ENCODE data around the gene SLC8A3. TPM values are rescaled to one million over a fixed set of nuclear protein-coding genes. Genes with fewer than 3 reads are reported as not detected.
"Not testable (repeated sequence)": the region's sequence is repeated elsewhere in the genome, so short reads cannot be mapped to it uniquely, and the experiment has no call there.

SLC8A3 gene, protein sequence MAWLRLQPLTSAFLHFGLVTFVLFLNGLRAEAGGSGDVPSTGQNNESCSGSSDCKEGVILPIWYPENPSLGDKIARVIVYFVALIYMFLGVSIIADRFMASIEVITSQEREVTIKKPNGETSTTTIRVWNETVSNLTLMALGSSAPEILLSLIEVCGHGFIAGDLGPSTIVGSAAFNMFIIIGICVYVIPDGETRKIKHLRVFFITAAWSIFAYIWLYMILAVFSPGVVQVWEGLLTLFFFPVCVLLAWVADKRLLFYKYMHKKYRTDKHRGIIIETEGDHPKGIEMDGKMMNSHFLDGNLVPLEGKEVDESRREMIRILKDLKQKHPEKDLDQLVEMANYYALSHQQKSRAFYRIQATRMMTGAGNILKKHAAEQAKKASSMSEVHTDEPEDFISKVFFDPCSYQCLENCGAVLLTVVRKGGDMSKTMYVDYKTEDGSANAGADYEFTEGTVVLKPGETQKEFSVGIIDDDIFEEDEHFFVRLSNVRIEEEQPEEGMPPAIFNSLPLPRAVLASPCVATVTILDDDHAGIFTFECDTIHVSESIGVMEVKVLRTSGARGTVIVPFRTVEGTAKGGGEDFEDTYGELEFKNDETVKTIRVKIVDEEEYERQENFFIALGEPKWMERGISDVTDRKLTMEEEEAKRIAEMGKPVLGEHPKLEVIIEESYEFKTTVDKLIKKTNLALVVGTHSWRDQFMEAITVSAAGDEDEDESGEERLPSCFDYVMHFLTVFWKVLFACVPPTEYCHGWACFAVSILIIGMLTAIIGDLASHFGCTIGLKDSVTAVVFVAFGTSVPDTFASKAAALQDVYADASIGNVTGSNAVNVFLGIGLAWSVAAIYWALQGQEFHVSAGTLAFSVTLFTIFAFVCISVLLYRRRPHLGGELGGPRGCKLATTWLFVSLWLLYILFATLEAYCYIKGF
- 0.42 and 0.68 TPM in 2 replicates for total RNA-seq

DNA sequence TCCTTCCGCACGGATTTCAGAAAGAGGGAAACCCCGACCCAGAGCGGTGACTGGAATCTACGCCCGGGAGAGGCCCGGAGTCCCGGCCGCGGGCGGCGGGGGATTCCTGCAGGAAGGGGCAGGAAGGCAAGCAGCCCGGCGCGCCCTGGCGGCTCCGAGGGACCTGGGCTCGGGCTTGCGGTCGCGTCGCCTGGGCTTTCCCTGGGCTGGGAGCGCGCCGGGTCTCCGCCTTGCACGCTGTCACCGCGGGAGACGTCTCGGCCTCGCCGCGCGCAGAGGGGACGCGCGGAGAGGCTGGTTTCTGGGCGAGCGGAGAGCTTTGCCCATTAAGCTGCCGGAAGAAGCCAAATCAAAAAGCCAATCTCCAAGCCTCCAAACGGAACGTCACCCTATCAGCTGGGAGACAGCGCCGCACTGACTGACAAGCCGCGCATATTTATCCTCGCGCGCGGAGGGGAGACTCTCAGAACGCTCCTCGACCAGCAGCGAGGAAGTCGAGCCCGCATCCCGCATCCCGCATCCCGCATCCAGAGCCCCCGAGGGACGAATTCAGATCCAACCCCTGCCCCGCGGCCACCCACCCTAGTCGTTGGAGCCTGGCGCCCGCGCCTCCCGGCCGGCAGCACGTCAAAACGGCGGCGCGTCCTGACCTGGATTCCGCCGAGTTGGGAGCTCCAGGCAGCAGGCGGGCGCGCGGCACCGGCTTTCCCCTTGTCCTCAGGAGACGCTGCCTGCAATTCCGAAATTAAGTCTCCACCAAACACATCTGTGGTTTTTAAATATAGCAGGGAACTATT lies at the start of gene SLC8A3:
SLC8A3 (minus strand) TSS at position 293 of the 797 bp plus-strand sequence. CDS start 20,529 bp downstream, outside the sequence.
- peak; percentile 52 for DNase-seq

DNA sequence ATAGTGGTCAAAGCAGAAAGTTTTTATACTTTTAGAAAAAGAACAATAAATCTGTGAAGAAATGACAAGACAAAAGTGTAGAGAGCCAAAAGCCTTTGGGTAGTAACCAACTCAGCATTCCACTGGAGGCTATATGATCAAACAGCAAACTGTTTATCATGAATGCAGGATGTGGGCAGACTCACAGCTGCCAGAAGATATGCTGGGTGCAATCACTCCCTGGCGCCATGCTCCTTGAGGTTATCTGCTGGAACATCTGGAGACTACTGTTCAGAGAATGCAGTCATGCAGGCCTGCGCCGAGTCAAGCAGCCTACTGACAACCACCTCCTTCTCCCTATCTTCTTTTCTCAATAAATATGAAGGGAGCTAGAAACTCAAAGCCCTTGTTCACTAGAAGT lies 49.0 kb upstream of the SLC8A3 start:
- DNase-seq, result no peak

DNA sequence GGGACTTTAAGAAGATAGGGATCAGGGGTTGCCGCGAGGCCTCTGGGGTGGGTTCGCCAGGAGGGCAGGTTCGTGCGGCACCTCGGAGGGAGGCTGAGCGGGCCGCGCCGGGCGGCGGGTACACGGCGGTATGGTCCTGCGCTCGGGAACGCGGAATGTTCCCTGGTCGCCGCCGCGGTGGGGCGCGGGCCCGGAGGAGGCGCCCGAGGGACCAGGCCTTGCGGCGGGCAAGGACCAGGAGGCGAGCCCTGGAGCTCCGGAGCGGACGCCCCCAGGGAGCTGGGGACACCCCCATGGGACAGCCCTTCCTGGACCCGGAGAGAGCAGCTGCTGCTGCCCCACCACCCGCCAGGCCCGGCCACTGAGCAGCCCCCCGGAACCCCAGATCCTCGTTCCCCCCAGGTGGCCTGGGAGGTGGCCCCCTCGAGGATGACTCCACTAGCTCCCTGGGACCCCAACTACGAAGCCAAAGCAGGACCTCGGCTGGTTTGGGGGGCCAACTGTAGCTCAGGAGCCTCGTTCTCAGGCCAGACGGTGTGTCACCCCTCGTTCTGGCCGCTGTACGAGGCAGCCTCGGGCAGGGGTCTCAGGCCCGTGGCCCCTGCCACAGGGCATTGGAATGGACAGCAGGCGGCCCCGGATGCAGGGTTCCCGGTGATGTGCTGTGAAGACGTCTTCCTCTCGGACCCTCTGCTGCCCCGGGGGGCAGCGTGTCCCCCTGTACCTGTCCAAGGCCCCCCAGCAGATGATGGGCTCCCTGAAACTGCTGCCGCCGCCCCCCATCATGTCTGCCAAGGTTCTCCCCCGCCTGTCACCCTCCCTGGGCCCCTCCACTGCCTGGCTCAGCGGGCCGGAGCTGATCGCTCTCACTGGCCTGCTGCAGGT lies 45.6 kb upstream of the SLC8A3 start:
- DNase-seq, result no peak

DNA sequence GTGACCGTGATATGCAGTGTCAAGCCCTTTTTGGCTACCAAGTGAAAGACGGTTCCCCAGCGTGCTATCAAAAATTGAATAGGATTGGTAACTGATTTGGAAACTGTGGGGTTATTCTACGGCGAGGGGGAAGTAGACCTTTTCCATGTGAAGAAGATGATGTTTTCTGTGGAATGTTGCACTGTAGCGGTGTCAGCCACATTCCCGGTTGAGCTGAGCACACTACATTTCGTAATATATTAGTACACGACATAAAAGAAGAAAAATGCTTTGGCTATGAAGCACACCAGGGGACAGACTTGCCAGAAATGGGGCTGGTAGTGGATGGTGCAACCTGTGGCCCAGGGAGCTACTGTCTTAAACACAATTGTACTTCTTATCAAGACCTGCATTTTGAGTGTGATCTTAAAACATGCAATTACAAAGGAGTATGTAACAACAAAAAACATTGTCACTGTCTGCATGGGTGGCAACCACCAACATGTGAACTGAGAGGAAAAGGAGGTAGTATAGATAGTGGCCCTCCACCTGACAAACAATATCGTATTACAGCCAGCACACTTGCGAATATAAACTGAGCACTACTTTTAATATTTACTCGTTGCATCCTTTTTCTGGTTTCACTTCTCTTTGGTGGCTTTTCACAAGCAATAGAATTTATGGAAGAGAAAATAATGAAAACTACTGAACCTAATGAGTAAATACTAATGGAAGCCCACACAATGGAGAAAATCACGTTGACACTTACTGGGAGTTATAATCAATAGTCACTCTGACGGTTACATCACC lies 43.2 kb upstream of the SLC8A3 start:
- DNase-seq, result not testable (repeated sequence)

DNA sequence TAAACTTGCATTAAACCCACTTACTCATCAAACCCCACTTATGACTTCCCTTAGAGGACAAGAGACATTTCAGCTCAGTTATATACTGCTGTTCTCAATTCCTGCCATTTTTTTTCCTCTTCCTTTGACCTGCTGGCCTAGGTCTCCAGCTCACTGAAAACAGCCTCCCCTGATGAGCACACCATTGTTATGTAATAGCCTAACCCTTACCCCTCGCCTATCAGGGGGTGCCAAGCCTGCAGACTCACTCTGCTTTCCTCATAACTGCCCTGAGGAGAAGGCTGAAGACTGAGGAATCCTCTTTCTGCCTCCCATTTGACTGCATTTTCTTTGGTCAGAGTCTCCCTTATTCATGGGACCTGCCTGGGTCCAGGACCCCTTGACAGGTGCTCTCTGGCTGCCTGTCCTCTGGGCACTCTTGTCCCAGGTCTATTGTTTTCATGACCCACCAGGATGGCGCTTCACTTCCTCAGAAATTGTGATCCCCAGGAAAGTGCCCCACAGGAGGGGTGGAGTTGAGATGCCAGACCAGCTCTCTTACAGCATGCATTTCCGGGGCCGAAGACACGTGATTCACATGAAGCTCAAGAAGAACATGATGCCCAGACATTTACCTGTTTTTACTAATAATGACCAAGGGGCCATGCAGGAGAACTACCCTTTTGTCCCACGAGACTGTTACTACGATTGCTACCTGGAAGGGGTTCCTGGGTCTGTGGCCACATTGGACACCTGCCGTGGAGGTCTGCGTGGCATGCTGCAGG lies 41.3 kb upstream of the SLC8A3 start:
- DNase-seq, result not testable (repeated sequence)

DNA sequence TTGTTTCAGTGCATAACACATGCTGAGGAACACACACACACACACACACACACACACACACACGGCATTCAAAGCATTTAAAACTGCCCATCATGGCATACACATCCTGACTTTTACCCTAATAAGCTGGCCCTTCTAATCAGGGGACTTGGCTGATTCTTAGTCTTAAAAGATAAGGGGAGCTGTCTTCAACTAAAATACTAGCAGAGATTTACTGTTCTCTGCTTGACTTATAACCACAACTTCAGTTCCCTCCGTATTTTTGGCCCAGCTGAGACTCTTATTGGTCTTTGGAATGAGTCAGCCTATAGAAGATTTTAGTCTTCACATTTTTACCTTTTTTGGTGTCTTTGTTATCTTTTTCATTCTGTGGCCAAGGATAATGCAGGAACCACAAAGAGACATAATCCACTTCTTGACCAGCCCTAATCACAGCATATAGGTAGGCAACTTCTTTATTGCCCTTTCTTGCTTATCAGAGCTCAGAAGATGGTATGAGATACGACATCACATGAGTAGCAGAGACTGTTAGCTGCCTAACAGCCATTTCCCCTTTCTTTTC lies 25.1 kb upstream of the SLC8A3 start:
- DNase-seq, result no peak

DNA sequence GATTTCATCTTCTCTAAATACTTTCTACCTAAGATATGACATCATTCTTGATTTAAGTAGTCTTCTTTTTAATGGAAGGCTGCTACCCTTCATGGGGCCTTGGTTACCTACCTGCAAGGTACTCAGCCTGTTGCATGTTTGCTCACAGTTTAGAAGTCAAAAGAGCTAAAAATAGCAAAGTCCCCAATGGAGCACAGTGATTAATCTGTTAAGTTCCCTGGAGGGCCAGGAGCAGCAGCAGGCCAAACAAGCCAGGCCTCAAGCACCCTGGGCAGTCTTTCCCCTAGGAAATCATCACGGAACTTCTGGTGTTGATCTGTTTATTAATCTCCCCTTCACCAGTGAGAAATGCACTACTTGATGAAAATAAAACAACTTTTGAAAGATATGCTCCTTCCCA lies 24.0 kb upstream of the SLC8A3 start:
- DNase-seq, result no peak

DNA sequence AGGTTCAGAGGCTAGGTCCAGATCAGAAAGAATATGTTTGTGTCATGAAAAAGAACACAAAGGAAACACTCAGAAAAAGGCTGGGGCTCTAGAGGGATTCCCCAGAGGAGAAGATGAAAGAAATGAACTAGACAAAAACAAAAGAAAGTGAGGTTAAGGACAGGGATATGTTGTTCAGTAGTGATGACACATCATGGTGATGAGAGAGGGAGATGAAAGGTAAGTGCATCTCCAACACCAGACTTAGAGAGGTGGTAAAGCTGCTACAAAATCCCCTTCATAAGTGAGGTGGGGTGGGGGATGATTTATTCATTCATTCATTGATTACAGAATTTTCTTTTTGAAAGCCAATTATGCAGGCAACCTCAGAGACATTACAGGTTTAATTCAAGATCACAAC lies 19.6 kb upstream of the SLC8A3 start:
- no peak for DNase-seq

DNA sequence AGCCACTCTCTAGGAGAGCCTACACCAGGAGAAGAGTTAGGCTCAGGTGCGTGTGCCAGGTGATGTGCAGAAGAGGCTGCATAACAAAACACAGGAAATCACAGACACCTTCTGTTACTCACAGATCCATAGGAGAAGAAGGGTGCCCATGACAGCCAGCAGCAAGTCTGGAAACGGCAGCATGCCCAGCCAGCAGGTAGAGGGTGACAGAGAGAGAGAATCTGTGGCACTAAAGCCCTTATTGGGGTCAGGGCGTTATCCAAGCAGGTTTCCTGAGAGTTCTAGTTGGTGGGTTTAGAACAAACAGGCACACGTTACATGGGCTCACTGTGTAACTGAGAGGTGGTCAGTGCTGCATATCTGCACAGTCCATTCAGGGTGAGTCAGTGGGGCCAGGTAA lies 14.9 kb upstream of the SLC8A3 start:
- DNase-seq, result no peak

DNA sequence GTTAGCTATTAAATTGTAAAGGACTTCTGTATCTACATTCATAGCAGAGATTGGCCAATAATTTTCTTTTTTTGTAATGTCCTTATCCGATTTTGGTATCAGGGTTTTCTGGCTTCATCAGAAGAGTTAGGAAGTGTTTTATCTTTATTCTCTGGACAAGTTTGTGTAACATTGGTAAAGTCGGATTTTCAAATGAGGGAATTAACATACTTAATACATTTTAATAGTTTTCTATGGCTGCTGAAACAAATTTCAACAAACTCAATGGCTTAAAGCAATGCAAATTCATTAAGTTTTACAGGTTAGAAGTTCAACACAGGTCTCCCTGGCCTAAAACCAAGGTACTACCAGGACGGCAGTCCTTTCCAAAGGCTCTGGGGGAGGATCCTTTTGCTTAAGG lies 13.2 kb upstream of the SLC8A3 start:
- no peak for DNase-seq

DNA sequence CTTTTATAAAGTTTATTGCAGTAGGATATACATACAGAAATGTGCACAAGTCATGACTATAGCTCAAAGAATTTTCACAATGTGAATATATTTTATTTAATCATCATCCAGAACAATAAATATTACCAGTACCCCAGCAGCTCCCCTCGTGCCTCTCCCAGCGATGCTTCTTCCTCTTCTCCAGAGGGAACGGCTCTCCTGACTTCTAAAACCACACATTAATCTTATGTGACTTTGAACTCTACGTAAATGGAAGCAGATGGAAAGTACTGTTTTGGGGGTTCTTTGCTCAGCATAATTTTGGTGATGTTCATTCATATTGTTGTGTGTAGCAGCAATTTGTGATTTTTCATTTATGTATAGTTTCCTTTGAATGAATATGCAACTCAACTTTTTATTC lies 4.6 kb upstream of the SLC8A3 start:
- DNase-seq, result no peak

DNA sequence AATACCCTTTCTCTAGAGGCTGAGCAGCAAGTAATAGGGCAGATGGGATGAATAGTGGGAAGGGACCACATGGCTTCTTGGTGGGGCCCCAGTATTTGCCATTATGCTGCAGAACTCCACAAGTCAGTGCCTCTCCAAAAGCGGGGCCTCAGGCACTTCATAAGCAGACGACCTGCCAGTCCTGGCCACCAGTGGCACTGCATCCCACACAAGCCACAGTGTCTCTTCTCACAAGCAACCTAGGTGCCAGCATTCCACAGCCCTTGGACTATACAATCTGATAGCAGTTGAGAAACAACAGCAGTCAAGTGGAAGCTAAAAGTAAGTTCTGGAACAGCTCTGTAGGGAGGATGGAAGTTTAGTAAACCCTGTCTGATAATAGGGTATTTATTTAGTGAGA lies 4.2 kb upstream of the SLC8A3 start:
- no peak for DNase-seq

DNA sequence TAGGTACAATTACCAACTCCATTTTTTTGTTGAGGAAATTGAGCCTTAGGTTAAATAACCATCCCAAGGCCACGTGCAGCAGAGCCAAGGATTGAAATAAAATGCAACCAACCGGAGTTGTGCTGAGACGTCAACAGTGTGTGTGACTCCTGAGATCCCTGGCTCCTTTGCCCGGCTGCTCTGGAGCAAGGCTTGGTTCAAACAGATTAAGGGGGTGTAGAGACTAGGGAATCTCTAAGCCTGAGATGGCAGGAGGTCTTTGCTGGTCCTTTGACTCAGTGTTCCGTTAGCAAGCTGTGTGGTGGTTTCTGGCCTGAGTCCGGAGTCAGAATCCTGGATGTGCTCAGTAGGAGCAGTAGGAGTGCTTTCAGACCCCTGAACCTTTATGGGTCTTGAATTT lies 1.4 kb upstream of the SLC8A3 start:
- no peak for DNase-seq

DNA sequence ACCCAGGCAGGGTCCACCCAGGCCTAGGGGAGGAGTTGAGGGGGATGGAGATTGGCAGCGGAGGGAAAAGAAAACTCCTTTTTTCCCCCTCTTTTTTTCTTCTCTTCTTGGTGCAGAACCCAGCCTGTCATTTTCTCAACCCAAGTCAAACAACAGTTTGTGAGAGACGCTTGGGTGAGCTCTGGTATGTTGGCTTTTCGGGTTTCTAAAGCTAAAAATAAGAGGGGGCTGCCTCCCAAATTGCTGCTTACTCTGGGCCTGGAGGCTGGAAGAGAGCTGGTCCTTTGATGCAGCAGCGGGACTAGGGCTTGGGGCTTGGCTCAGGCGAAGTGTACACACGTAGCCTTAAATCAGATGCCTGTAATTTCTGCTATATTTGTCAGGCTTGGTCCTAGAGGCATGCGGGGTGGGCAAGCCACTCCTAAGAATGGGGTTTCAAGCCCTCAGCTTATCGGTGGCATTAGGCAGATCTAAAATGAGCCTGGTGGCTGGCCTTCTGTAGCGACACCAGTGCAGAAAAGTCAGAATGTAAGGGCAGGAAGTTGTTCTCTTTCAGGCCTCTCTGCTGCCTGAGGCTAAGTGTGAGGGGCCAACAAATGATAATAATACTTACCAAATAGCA lies 816 bp upstream of the SLC8A3 start:
- DNase-seq, result no peak

DNA sequence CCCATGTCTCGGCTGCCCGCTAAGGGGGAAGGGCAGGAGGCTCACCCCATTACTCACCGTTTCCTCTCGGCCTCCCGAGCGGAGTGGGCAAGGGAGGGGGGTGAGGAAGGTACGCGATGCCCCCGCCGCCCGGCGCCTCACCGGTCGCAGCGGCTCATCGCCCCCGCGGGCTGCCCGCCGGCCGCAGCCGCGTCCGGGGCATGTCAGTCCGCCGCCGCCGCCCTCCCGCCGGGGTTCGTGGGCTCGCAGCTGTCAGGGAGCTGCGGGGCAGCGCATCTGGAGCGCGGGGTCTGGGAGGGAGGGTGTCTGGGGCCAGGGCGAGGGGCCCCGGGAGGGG lies 461 bp downstream of the SLC8A3 start:
- peak; percentile 20 for DNase-seq

DNA sequence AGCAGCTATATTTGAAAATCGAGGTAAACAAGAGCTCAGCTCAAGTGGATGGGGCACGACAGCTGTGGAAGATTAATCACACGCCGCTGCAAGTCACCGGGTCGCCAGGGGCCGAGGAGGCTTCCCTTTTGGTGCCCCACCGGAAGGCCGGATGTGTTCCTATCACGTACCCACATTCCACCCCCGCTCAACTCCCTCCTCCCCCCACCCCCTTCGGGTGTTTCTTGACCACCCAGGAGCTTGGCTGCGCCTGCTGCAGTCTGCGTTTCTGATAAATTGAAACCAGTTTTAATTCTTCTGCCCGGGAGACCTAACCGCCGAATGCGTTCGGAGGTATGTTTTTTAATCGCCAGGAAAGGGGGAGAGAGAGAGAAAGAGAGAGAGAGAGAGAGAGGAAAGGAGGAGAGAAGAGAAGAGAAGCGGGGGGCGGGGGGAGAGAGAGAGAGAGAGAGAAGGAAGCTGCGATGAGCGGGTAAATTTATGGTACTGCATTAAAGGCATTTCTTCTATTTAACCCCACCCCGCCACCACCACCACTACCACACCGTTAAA lies 1.8 kb downstream of the SLC8A3 start:
- DNase-seq, result peak; percentile 19

DNA sequence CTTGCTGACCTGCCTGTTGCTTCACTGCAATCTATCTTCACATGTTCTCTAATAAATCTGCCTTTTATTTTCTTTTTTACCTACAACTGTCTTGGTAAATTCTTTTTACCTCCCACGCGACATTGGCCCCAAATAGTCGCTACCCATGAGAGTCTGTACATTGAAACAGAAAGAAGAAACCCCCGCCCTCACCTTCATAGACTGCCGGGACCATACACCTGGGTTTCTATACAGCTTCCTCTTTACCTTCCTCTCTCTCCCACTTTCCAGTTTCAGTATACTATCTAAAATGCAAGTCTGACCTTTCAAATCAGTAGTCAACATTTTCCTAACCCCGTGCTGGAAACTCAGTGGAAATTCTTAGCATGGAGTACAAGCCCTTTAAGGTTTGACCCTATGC lies 4.8 kb downstream of the SLC8A3 start:
- no peak for DNase-seq

DNA sequence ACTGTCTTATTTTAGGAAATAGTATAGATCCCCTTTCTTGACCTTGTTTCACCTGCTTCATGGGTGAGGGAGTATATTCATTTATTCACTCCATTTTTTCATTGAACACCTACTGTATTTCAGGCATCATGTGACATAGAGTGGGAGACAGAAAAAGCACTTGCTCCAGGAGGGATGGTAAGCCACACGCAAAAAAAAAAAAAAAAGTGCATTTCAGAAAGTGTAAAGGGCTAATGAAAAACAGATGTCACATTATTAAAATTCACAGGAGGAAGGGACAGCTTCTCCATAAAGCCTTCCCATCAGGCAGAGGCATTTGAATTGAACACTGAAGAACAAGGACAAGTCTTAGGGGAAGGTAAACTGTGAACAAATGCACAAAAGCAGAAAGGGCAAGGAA lies 7.5 kb downstream of the SLC8A3 start:
- no peak for DNase-seq

DNA sequence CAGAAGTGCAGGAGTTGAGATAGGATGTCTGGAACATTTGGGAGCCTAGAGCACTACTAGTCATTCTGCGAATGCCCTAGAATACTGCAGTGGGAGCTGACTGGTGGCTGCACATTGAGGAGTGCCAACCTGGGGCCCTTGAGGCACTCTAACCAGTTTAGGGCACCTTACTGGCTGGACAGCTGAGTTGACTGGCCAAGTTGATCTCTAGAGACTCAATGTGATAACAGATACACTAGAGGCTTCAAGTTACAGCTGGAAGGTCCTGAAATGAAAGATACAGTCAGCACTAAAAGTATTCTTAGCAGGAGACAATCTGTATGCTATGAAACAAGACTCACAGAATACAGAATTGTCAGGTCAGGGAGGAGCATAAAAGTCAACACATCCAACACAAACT lies 8.0 kb downstream of the SLC8A3 start:
- no peak for DNase-seq

All from dermis blood vessel endothelial cell (primary cell).